ENCODE data around the gene SLCO4A1. TPM values are rescaled to one million over a fixed set of nuclear protein-coding genes. Genes with fewer than 3 reads are reported as not detected.

Gene SLCO4A1
- total and polyA plus RNA-seq, 2 donors (not counting 3 experiments of a cell fraction or from before 2014, with no cell fraction given), result 1.4 to 4.1 TPM

- H3K79me2 ChIP-seq (ENCODE audit: control insufficient read depth, insufficient read depth, low read length), result no peaks in the 10 kb centered on the region
- H3K27me3 ChIP-seq (ENCODE audit: control insufficient read depth in 2 of 2, insufficient read depth in 2 of 2, low read length in 2 of 2), result peaks cover 4 to 26% of the 10 kb centered on the region in 2 experiments
- TF ChIP-seq POLR2A (IDR thresholded peaks at IDR 0.05; ENCODE audit: low read depth, low read length), result no peak
- TF ChIP-seq POLR2AphosphoS5 (IDR thresholded peaks at IDR 0.05; ENCODE audit: insufficient read depth, low read depth, low read length), result no peak
- TF ChIP-seq JUN (IDR thresholded peaks at IDR 0.05; ENCODE audit: borderline replicate concordance, insufficient read depth, insufficient read length, low read depth), result no peak
- TF ChIP-seq CTCF (IDR thresholded peaks at IDR 0.05; ENCODE audit: extremely low read depth in 1 of 2, insufficient read depth in 1 of 2, low read depth in 1 of 2, low read length in 2 of 2), result no peak
- no peak for TF ChIP-seq EZH2 (IDR thresholded peaks at IDR 0.05; ENCODE audit: borderline replicate concordance, low read depth, low read length, severe bottlenecking)
- no peak for TF ChIP-seq GATA2 (IDR thresholded peaks at IDR 0.05; ENCODE audit: insufficient read depth, insufficient read length, low read depth, low read length)
- TF ChIP-seq MYC (IDR thresholded peaks at IDR 0.05; ENCODE audit: low read depth, low read length), result no peak
- BruUV-seq (replicated peaks), result no TSS peak
- dilution Hi-C loops (cut with MboI; ENCODE audit: extremely low pct_ligation_motif_present, low sequenced_read_pairs), result no loop called here
- no peaks in the 10 kb centered on the region for H3K4me1 ChIP-seq (ENCODE audit: control insufficient read depth, extremely low read depth, insufficient read depth, low read length)
- H3K9ac ChIP-seq (replicated peaks; ENCODE audit: extremely low read depth, insufficient read depth, low read length), result no peak overlapping the region
- H3K4me3 ChIP-seq (replicated peaks in 1 of 3; ENCODE audit: insufficient read depth in 1 of 3, low read depth in 1 of 3, low read length in 3 of 3), result no peak overlapping the region
- ChIA-PET CTCF (interaction anchor here (0.6 to 4.6 kb wide), 3 partner anchors 13 to 69 kb away, joined by 3 to 20 read pairs (median 12); no protein-coding TSS in a partner anchor), POLR2A (no interaction called here)
- no peak overlapping the region for H3K27ac ChIP-seq (ENCODE audit: insufficient read depth, low read depth, low read length)
- no peaks in the 10 kb centered on the region for H3K9me1 ChIP-seq (replicated peaks; ENCODE audit: control insufficient read depth, extremely low read depth, insufficient read depth, low read length)
- H3K36me3 ChIP-seq (ENCODE audit: control insufficient read depth in 2 of 2, extremely low read depth in 1 of 2, insufficient read depth in 2 of 2, low read length in 2 of 2), result no peaks in the 10 kb centered on the region
- H4K20me1 ChIP-seq (replicated peaks; ENCODE audit: control insufficient read depth, extremely low read depth, insufficient read depth, low read length), result no peaks in the 10 kb centered on the region
- no peak for DNase-seq (ENCODE audit: low read depth, low spot score)
- no peak overlapping the region for H2AFZ ChIP-seq (ENCODE audit: low read depth, low read length)
- FAIRE-seq, result no peak
- intact Hi-C loops (cut with micrococcal nuclease), result no loop called here
- no peaks in the 10 kb centered on the region for H3K9me3 ChIP-seq (replicated peaks; ENCODE audit: control insufficient read depth, insufficient read depth, low read length)
- H3K4me2 ChIP-seq (ENCODE audit: insufficient read depth, low read length), result no peak overlapping the region
These were observed 68.0 kb downstream of the SLCO4A1 start for GRCh38 chr20:62710221-62710885.
